ENCODE data around the gene INMT.

DNA sequence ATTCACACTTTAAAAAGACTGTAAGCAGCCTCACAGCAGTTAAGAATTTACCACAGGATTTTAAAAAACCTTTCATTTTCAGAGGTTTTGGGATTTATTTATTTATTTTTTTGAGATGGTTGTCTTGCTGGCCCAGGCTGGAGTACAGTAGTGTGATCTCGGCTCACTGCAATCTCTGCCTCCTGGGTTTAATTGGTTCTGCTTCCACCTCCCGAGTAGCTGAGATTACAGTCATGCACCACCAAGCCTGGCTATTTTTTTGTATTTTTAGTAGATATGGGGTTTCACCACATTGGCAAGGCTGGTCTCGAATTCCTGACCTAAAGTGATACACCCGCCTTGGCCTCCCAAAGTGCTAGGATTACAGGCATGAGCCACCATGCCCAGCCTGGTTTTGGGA lies 38.4 kb downstream of the INMT start:
- TF ChIP-seq, protein P1, sequence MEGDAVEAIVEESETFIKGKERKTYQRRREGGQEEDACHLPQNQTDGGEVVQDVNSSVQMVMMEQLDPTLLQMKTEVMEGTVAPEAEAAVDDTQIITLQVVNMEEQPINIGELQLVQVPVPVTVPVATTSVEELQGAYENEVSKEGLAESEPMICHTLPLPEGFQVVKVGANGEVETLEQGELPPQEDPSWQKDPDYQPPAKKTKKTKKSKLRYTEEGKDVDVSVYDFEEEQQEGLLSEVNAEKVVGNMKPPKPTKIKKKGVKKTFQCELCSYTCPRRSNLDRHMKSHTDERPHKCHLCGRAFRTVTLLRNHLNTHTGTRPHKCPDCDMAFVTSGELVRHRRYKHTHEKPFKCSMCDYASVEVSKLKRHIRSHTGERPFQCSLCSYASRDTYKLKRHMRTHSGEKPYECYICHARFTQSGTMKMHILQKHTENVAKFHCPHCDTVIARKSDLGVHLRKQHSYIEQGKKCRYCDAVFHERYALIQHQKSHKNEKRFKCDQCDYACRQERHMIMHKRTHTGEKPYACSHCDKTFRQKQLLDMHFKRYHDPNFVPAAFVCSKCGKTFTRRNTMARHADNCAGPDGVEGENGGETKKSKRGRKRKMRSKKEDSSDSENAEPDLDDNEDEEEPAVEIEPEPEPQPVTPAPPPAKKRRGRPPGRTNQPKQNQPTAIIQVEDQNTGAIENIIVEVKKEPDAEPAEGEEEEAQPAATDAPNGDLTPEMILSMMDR (conservative IDR thresholded peaks at IDR 0.05; ENCODE audit: low read length): no peak
- TF ChIP-seq EZH2phosphoT487 (IDR thresholded peaks at IDR 0.05; ENCODE audit: borderline replicate concordance, low read depth, low read length): no peak
